Thyroid gland (tissue), 4 donors: ENCODE results near the gene C5.

Experiments used
- CTCF ChIP-seq, 6 experiments: fragments of 200-600 bp in 3 of 6; fragments of 450-650 bp in 3 of 6; sonication (generic) in 3 of 6; IDR thresholded peaks; one replicate each; pipeline ENCODE4 v1.5.1; 2016 to 2019; ENCODE audit warnings: antibody characterized with exemption in 6 of 6, mild to moderate bottlenecking in 2 of 6, inconsistent platforms in 1 of 6, moderate library complexity in 1 of 6
- POLR2A ChIP-seq, 2 donors: fragments of 450-650 bp; IDR thresholded peaks; one replicate each; pipeline ENCODE4 v1.6.1; 2017; ENCODE audit warnings: antibody characterized with exemption in 2 of 2, mild to moderate bottlenecking in 2 of 2, moderate library complexity in 1 of 2

- no peak for TF ChIP-seq CTCF (IDR thresholded peaks at IDR 0.05)
- TF ChIP-seq POLR2A (IDR thresholded peaks at IDR 0.05): no peak
Observed at GRCh38 chr9:121059513-121059912, 9.4 kb upstream of the C5 start.
